ENCODE results near the gene DST.
"Not testable (repeated sequence)": the region's sequence is repeated elsewhere in the genome, so short reads cannot be mapped to it uniquely, and the experiment has no call there.

DST gene

DNA sequence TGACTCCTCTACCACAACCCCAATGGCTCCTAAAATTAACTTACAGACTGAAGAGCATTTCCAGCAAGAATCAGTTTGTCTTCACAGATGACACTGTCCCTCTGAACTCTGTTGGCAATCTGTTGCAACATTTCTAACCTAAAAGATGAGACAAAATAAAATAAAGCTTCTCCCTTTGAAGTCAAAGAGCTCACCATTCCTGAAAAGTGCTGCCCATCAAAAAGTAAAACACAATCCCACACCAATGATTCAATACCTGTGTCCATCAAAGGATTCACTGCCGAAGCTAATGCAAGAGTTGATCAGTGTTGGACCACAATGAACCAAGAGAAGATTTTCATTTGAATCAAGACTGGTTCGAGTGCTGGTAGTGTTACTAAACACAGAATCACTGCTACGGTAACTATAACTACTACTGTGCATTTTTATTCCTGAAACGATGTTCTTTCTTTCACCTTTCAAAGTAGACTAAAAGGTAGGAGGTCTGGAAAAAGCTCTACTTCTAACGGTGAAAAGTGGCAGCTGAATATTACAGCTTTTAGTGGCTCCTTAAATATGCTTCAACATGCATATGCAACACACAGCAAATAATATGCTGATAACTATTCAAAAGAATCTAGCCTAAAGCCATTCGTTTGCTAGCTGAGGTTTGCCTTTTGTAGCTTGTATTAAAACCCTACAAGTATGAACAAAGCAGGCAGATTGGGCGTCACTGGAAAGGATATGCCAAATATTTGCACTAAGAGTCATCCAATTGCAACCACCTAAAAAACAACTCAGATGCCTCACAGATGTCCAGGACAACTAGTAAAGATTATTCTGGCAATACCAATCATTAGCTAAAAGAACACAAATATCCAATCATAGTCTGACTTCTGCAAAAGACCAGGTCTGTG lies at the start of gene DST:
DST (minus strand) TSS at position 524 of the 896 bp plus-strand sequence.
- DNase-seq: no peak

DNA sequence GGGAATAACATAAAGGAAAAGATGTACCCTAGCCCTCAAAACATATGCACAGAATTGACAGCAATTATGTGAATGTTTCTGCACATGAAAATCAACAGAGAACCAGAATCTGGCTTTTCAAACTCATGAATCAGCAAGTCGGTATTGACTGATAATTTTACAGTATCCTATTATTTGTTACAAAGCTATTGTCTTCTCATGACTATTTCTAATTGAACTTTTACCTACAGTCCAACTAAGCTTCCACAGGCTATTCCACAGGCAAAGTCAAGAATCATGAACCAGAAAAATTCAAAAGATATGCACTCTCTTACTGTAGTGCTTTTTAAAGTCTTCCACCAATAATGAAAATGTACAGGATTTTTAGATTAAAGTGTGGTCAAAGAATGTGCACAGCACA lies 49.1 kb upstream of the DST start:
- no peak for DNase-seq

DNA sequence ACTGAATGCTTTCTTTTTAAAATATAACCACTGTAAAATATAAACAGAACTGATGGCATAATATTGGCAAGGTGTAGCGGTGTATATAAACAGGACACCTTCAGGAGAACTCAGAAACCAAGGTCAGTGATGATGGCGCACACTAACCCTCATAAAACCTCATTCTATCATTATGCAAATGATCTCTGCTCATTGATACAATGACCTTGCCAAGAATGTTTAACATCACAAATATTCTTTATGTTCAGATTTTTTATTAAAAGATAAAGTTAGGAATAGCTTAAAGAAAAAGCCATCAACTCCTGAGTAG lies 48.6 kb upstream of the DST start:
- DNase-seq: no peak

DNA sequence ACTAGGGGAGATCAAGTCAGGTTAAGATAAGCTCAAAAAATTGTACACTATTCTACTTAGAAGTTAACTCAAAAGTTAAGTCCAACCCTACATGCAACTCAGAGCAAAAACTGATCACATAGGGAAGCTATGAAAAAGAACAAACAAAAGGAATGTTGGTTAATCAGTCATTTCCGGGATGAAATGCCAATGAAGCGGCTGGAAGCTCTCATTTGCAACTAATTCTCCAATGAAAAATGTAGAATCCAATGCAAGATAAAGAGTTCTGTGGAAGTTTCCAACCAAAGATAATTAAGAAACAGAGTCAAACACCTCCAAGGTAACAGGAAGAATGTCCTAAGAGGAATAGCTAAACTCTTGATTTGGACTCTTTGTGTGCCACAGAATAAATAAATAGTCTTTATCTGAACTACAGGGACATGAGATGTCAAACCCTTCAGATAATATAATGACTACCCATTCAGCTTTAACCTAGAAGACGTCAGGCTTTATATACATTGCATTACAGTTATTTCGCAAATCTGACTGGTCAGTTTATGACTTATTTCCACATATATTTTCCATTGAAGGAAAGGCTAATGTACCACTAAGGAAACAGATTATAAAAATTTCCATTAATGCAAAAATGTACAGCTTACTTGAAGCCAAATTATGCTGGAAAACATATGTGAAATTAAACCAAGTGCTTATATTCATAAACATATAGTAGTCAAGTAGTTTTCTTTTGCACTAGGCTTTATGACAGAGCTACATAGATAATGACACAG lies 48.0 kb upstream of the DST start:
- DNase-seq: no peak

DNA sequence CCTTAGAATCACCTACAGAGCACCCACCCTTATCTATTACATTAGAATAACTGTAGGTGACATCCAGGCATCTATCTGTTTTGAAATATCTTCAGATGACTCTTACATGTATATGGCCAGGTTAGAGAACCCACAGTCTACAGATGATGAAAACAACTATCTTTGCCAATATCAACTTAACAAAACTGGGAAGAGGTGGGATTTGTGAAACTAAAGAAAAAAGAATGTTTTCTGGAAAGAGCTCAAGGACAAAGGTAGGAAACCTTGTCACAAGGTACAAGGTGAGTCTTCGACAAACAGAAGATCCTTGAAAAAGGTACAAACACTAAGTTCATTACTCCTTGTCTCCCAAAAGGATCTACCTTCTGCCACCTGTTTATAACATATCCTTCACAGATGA lies 47.0 kb upstream of the DST start:
- DNase-seq: no peak

DNA sequence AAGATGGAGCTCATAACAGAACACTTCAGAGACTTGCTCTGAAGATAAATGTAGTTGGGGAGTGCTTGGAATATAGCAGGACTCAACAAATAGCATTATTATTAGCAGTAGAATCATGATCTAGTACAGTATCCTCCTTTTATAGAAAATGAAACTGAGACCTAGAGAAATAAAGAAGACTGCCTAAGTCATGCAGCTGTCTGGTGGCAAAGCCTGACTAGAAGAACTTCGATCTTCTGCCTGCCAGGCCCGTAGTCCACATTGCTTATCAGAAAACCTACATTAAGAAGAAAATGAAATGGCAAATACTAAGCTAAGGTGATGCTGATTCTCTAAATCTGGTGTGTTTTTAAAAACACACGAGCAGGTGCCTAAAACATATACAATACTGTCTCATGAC lies 46.4 kb upstream of the DST start:
- no peak for DNase-seq

DNA sequence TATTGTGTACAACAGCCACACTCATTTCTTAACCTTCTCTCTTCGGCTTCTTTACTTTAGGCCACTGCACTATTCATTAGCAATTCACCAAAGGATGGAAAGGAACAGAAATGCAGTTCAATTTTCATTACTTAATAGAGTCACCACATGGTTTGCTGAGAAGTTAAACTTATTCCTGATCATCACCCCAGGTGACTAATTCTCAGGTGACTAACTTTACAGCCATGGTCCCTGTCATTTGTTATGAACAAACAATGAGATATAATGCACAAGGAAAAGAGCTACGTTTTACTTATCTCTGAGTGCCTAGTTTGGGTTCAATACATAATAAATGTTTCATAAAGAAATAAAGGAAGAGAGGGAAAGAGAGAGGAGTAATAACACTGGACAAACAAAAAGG lies 45.8 kb upstream of the DST start:
- DNase-seq: no peak

DNA sequence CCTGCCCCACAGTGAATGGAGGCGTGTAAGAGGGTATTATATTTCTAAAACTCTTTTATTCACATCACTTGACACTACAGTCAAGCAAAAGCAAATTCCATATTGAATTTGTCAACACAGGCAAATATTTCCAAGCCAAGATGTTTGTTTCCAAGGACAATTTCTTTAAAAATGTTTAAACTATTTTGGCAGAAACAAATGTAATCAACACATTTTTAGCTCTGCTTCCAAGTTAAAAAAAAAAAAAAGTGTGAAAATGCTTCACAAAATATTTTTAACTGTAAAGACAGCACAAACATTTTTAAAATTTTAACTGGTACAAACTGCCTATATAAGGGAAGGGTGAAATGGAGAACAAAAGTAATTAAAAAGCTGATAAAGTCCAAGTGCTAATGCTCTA lies 44.9 kb upstream of the DST start:
- no peak for DNase-seq

DNA sequence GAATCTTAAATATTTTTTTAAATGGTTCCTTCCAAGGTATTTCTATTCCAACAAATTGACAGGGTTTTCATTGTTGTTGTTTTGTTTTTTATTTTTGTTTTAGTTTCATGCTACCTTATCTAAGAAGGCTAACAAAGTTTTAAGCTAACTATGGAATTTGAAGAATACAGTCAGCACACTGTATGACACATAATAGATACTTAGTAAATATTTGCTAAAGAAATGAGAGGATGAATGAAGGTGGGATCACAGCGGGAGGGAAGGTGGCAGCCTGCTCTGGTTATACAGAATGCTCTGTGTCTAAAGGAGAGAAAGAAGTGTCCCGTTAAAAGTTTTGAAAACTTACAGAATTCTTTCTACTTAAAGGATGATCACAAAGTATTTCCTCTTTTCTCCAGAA lies 43.7 kb upstream of the DST start:
- DNase-seq: no peak

DNA sequence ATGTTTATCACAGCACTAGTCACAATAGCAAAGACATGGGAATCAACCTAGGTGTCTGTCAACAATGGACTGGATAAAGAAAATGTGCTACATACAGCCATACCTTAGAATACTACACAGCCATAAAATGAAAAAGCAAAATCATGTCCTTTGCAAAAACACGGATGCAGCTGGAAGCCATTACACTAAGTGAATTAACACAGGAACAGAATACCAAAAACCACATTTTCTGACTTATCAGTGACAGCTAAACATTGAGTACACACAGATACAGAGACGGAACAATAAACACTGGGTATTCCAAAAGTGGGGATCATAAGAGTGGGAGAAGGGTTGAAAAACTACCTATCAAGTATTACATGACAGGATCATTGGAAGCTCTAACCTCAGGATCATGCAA lies 43.3 kb upstream of the DST start:
- DNase-seq: no peak

DNA sequence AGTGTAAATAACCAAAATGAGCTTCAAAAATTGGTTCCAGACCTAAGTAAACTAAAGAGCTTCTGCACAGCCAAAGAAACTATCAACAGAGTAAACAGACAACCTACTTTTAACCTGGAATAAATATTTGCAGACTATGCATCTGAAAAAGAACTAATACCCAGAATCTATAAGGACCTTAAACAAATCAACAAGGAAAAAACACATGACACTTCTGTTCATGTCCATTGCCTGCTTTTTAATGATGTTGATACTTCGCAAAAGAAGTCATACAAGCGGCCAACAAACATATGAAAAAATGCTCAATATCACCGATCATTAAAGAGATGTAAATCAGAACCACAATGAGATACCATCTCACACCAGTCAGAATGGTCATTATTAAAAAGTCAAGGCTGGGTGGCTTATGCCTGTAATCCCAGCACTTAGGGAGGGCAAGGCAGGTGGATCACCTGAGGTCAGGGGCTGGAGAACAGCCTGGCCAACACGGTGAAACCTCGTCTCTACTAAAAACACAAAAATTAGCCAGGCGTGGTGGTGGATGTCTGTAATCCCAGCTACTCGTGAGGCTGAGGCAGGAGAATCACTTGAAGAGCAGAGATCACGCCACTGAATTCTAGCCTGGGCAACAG lies 42.5 kb upstream of the DST start:
- no peak for DNase-seq

DNA sequence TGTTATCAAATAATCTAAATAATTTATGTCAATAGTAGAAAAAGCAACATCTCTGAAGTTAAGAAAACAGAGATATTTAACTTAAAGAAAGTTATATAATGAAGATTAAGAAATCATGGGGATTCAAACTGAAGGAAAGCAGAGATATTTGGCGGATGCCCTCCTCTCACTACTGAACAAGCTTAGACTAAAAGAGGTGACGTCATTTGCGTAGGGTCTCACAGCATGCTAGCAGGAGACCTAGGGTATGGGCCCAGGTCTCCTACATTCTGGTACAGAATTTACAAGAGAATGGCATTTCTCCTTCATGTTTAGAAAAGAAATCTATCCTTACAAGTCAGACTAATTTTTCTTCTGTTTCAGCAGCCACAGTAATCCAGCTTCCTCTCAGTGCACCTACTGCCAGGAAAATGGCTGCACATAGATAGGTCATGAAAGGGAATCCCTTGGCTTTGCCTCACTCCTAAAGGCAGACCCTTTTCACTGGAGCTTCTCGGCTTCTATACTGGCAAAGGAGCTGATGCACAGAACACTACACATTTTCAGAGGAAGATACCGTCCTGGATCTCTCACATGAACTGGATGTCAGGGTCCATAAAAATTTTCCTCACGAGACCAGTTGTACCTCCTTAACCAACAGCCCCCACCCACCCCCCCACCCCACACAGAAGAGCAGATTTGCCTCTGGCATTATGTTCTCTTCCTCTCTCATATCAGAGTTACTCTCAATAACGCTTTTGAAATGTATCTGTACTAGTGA lies 41.8 kb upstream of the DST start:
- DNase-seq: no peak

DNA sequence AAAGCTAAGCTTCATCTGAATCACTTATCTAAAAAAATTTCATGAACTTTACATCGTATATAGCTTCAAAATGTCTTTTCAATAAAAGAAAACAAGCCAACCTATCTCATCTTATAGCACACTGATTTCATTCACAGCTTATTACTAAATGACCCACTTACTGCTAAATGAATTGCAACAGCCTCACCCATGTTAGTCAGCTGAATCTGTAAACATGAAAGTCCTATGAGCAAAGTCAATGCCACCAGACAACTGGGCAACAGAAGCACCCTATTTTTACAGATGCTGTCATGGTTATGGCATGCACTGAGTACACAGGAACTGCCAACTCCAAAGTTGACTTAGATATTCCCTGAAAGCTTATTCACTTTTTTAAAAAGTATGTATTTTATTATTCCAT lies 41.2 kb upstream of the DST start:
- DNase-seq: no peak

DNA sequence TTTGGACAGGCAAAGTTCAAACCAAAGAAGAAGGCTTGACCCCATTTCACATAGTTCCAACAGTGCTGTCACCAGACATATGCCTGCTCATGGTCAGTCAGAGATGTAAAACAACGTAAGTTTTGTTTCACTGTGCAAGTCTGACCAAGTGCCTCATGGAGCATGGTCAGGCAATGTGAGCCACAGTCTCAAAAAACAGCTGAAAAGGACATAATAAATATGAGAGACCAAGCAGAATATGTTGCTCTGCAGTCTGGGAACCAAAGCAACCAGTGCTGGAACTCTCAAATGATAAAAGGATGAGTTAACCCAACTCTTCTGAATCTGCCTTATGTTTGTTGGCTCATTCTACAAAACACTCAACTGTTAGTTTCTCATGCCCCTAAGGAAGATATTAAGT lies 39.9 kb upstream of the DST start:
- no peak for DNase-seq

DNA sequence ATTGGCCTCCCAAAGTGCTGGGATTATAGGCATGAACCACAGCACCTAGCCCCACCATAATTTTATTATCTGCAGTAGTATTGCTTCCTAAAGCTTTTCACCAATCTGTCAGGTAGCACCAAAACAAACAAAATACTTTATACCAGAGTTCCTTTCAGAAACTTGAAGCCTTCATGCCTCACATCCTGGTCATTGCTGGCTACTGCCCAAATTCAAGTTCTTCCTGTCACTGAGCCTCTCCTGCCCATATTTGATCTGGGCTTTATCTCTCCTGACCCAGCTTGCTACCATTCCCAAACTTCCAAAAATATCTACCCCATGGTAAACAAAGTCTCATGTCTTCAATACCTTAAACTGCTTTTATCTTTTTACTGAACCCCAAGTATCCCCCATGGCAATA lies 34.9 kb upstream of the DST start:
- no peak for DNase-seq

DNA sequence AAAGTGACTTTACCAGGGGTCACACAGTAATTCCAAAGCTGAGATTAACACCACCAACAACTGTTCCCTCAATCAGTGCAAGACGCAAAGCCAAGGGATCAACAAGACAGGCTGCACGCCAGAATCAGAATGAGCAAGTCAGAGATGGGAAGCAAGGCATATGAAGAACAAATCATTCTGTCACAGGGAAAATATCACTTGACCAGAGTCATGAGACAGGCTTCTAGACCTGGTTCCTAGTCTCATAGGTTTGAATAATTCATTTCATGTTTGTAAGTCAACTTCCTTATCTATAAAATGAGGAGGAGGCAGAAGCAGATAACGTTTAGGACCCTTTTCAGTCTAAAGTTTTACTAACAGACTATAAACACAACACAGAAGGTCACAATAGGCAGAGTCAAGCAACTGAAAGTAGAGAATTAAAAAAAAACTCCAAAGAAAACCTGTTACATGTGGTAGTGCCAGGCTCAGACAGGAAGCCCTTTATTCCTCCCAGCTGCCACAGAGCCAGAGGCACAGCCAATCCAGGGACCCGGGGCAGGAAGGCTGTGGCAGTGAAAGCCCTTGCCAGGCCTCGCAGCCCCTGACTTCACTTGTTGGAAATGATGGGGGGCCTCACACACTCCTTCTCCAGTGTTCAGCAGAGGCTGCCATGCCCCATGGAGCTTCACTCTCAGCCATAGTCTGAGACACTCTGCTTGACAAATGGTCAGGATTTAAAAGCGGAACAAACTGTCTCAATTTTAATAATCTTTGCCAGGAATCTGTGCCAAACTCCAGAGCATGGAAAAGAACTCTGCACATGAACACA lies 29.2 kb upstream of the DST start:
- DNase-seq: peak; percentile 68

DNA sequence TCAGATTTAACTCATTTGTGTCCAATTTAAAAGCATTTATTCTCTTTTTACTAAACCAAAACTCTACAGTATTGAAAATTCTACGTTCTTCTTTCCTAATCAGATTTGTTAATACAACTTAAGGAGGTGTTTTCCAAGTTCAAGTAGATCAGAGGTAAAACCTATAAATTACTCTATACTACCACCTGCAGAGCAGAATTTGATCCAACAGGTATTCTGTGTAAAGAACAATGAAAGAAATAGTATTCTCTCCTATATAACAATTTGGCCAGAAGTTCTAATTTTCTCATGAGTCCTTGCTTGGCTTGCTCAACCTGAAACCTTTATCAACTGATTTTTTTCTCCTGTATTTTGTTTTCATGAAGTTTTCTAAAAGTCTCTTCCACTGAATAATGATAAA lies 28.5 kb upstream of the DST start:
- no peak for DNase-seq

DNA sequence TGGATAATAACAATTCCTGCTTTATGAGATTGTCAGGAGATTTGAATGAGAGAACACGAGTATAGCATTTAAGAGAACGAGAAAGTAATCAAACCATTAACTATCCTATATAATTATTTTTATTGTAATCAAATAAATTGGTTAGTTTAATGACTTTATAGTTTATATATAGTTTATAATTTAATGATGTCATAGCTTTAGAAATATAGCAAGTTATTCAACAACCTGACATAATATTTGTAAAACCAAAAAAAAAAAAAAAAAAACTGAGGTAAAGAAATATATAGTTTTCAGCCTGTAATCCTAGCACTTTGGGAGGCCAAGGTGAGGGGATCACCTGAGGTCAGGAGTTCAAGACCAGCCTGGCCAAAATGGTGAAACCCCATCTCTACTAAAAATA lies 26.4 kb upstream of the DST start:
- DNase-seq: no peak

DNA sequence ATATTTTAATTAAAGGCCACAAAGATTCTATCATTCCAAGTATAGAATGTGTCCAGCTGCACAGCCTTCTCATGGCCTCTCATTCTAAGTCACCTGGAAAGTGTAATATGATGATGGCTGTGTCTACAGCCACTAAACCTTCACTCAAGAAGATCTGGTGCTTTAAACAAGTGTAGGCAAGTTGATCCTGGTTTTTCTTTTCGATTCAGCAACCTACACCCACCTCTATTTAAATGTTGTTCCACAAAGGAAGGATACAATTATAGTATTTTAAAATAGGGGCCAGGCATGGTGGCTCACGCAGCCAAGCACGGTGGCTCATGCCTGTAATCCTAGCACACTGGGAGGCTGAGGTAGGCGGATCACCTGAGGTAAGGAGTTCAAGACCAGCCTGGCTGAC lies 25.5 kb upstream of the DST start:
- no peak for DNase-seq

DNA sequence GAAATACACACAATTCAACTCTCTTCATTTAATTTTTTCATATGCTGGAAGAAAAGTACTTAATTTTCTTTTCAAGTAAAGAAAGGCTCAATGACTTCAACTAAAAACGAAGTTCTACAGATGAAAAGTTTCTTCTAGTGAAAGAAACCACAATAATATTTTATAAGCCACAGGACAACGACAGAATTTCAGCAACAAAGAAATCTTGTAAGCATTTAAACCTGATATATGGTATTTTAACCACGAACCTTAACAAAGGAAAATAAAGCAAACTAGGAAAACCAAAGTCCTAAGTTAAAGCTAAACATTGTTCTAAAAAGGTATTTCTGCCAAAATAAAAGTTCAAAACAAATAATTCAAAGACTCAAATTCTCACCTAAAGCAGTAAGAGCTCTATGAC lies 24.6 kb upstream of the DST start:
- DNase-seq: no peak

DNA sequence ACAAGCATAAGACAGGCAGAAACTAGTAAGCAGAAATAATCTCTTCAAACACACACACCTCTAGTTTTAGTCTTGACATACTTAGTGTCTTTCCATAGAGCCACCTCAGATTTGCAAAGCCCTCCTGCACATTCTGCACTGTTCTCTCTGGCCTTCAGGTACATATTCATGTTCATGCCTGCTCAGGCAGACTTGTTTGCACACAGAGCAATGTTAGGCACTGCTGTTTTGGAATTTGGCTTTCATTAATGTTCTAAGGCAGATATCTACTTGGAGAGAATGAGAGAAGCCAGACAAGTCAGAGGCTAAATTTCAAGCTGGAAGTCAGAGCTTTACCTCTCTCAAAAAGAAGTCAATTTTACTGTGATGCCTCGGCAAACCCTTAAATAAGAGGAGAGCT lies 21.3 kb upstream of the DST start:
- DNase-seq: no peak

DNA sequence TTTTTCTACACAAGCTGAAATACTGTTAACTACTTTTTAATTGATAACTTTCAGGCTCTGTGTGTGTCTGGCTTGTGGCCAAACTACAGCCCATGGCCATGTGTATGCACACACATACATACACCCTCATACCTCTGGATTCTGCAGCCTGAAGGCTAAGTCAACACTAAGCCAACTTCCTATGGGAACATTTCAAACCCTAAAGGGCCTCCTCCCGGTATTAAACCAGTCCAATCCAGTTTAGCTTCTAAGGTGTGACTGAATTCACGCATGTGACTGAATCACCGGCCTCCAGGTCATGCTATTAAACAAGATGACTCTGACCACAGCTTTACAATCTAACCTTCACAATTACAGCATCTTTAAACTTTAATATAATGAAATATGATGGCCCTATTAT lies 20.7 kb upstream of the DST start:
- DNase-seq: no peak

DNA sequence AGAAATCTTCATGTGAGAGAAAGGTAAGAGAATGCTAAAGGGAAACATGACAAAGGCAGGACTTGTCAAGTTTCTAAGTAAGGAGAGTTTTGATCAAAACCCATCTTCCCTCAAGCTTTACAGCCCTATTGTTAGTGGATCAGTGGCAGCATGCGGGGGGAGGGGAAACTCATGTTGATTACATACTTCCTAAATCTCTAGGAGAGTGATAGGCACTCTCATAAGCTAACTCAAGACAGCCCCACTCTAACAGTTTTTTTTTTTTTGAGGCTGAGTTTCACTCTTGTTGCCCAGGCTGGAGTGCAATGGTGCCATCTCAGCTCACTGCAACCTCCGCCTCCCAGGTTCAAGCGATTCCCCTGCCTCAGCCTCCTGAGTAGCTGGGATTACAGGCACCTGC lies 18.6 kb upstream of the DST start:
- not testable (repeated sequence) for DNase-seq

All from right forelimb (tissue), 1 donor.